GM12878 (cell line): ENCODE data around the gene CACNA2D2.

Experiments
- ATF7 ChIP-seq: fragments of 450-650 bp; IDR thresholded peaks from 2 replicates; pipeline ENCODE4 v1.6.1; 2016; ENCODE audit warnings: low read depth, mild to moderate bottlenecking
- RAD21 ChIP-seq: IDR thresholded peaks from 2 replicates; pipeline ENCODE4 v1.6.1; 2011; ENCODE audit warnings: mild to moderate bottlenecking, low read depth, low read length, moderate library complexity; ENCODE audit not compliant: insufficient read depth
- RFX5 ChIP-seq: IDR thresholded peaks from 2 replicates; pipeline ENCODE4 v1.6.1; 2011; ENCODE audit warnings: low read depth, low read length, improper control_type of control experiment
- ZNF384 ChIP-seq: IDR thresholded peaks from 2 replicates; pipeline ENCODE4 v1.6.1; 2012; ENCODE audit warnings: low read depth, mild to moderate bottlenecking, low read length, improper control_type of control experiment, borderline replicate concordance
- TF ChIP-seq, protein P1 (sequence below), 3 experiments: IDR thresholded peaks in 2 of 3; conservative IDR thresholded peaks in 1 of 3; 2 replicates each; pipeline ENCODE4 v1.5.1; 2011; ENCODE audit warnings: low read depth in 3 of 3, low read length in 3 of 3, mild to moderate bottlenecking in 3 of 3, control low read depth in 2 of 3, moderate library complexity in 2 of 3, inconsistent platforms in 1 of 3, mixed read lengths in 1 of 3; ENCODE audit not compliant: control insufficient read depth in 2 of 3, insufficient read depth in 1 of 3; ENCODE audit errors: extremely low read depth in 1 of 3

DNA sequence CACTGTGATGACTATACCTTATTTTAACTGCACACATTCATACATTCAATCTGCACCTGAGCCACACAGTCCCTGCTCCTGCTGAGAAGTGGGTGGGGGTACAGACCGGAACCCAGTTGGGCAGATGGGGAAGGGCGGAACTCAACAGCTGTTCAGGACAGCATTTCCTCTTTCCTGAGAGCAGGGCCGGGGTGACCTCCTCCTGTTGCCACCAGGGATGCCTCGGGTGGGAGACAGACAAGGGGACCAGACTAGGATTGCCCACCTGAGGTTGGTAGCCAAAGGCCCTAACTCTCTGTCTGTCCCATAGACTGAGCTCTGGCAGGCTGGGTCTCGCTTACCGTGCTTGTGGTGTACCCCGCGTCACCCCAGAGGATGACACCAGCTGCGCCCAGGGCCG is 184.8 kb downstream of the CACNA2D2 start:
- TF ChIP-seq RFX5 (no peak), ATF7 (no peak), ZNF384 (no peak), RAD21 (no peak)
- TF ChIP-seq, protein P1, sequence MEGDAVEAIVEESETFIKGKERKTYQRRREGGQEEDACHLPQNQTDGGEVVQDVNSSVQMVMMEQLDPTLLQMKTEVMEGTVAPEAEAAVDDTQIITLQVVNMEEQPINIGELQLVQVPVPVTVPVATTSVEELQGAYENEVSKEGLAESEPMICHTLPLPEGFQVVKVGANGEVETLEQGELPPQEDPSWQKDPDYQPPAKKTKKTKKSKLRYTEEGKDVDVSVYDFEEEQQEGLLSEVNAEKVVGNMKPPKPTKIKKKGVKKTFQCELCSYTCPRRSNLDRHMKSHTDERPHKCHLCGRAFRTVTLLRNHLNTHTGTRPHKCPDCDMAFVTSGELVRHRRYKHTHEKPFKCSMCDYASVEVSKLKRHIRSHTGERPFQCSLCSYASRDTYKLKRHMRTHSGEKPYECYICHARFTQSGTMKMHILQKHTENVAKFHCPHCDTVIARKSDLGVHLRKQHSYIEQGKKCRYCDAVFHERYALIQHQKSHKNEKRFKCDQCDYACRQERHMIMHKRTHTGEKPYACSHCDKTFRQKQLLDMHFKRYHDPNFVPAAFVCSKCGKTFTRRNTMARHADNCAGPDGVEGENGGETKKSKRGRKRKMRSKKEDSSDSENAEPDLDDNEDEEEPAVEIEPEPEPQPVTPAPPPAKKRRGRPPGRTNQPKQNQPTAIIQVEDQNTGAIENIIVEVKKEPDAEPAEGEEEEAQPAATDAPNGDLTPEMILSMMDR (IDR thresholded peaks at IDR 0.05 in 2 of 3, conservative IDR thresholded peaks at IDR 0.05 in 1 of 3; ENCODE audit: control insufficient read depth in 2 of 3, extremely low read depth in 1 of 3, insufficient read depth in 1 of 3, low read depth in 3 of 3, low read length in 3 of 3), result no peak
